Measurements from ENCODE around the gene TRIM64C.
"Not testable (repeated sequence)": the region's sequence is repeated elsewhere in the genome, so short reads cannot be mapped to it uniquely, and the experiment has no call there.

GRCh38 chr11:49028523-49028922 is 30.4 kb downstream of the TRIM64C start, which contains the start of gene TRIM49B:
- not testable (repeated sequence) for TF ChIP-seq POLR2A, CTCF (IDR thresholded peaks at IDR 0.05)
